HL-60 (cell line): Measurements from ENCODE around the gene KATNAL2.

ENCODE experiments used
- DNase-seq, 2 experiments: peaks; one replicate each; pipeline ENCODE4 v3.0.0-alpha.2; 2010 to 2020; ENCODE audit warnings: low read depth in 1 of 2, low spot score in 1 of 2
- H3K27ac ChIP-seq: fragments of 250-450 bp; sonication (Bioruptor Pico); replicated peaks from 2 replicates; pipeline ENCODE4 v1.5.1; 2020; ENCODE audit warnings: mild to moderate bottlenecking, moderate library complexity
- H3K27me3 ChIP-seq: fragments of 250-450 bp; sonication (Bioruptor Pico); 2 replicates; pipeline ENCODE4 v1.5.1; 2021; ENCODE audit warnings: mild to moderate bottlenecking, moderate library complexity; ENCODE audit not compliant: insufficient read depth, poor library complexity, severe bottlenecking
- H3K4me3 ChIP-seq: replicated peaks from 2 replicates; pipeline ENCODE4 v1.5.1; 2011; ENCODE audit warnings: mild to moderate bottlenecking, control low read depth, low read length; ENCODE audit not compliant: insufficient read depth
- CTCF ChIP-seq: IDR thresholded peaks from one replicate; pipeline ENCODE4 v1.5.1; 2011; ENCODE audit warnings: low read length, control low read depth, inconsistent platforms; ENCODE audit not compliant: insufficient read depth
- GABPA ChIP-seq: IDR thresholded peaks from 2 replicates; pipeline ENCODE4 v1.6.1; 2012; ENCODE audit warnings: low read depth
- POLR2AphosphoS5 ChIP-seq: IDR thresholded peaks from 2 replicates; pipeline ENCODE4 v1.6.1; 2012; ENCODE audit warnings: low read depth
- REST ChIP-seq: IDR thresholded peaks from 2 replicates; pipeline ENCODE4 v1.6.1; 2012; ENCODE audit warnings: low read depth; ENCODE audit not compliant: insufficient replicate concordance
- SPI1 ChIP-seq: IDR thresholded peaks from 2 replicates; pipeline ENCODE4 v1.6.1; 2012; ENCODE audit warnings: low read depth, mild to moderate bottlenecking, borderline replicate concordance

The KATNAL2 gene

GRCh38 chr18:46917803-46918600 is 600 bp downstream of the KATNAL2 start:
- no peaks in the 10 kb centered on the region for H3K27me3 ChIP-seq
- peak overlapping the region; percentile 88 for H3K27ac ChIP-seq
- peak overlapping the region; percentile 89 for H3K4me3 ChIP-seq
- no peak for DNase-seq
- no peak for TF ChIP-seq CTCF
- no peak; the same call in 1 of the 2 replicates for TF ChIP-seq POLR2AphosphoS5
- no peak for TF ChIP-seq GABPA

- no peak for DNase-seq
- no peak overlapping the region for H3K4me3 ChIP-seq
- no peak overlapping the region for H3K27ac ChIP-seq
- no peaks in the 10 kb centered on the region for H3K27me3 ChIP-seq
- TF ChIP-seq CTCF: no peak
- no peak for TF ChIP-seq REST
- TF ChIP-seq POLR2AphosphoS5: no peak
- no peak for TF ChIP-seq SPI1
- TF ChIP-seq GABPA: no peak
Measured at GRCh38 chr18:46920067-46920466, 2.7 kb downstream of the KATNAL2 start.

- TF ChIP-seq CTCF (no peak), REST (no peak), GABPA (no peak), POLR2AphosphoS5 (no peak), SPI1 (no peak)
- no peak for DNase-seq
- H3K4me3 ChIP-seq: no peak overlapping the region
Measured at GRCh38 chr18:46920653-46921052, 3.3 kb downstream of the KATNAL2 start.

GRCh38 chr18:46939337-46939963 is 22.0 kb downstream of the KATNAL2 start:
- no peak for TF ChIP-seq GABPA
- TF ChIP-seq CTCF: no peak
- TF ChIP-seq REST: no peak
- no peak for TF ChIP-seq POLR2AphosphoS5
- TF ChIP-seq SPI1: no peak
- H3K27ac ChIP-seq: no peak overlapping the region
- H3K4me3 ChIP-seq: no peak overlapping the region
- no peak for DNase-seq
- H3K27me3 ChIP-seq: no peaks in the 10 kb centered on the region

More at GRCh38 chr18:46920653-46921052, 3.3 kb downstream of the KATNAL2 start:
- no peak overlapping the region for H3K27ac ChIP-seq
- H3K27me3 ChIP-seq: no peaks in the 10 kb centered on the region
